Measurements from ENCODE around the gene ABCC9.

DNA sequence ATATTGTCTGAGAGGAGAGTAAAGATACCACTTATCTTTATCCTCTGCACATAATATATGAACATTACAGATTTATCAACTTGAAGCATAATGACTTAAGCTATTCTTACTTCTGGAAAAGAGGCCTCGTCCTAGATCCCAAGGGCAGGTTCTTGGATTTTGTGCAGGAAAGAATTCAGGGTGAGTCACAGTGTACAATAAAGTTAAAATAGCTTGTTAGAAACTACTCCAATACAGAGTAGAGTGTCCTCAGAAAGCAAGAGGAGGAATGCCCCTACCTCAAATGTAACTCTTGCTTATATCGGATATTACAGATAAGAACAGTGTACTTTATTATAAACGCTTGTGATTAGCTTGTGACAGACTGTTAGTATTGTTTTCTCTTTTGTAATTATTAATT lies 41.9 kb upstream of the ABCC9 start:
- TF ChIP-seq, protein P1, sequence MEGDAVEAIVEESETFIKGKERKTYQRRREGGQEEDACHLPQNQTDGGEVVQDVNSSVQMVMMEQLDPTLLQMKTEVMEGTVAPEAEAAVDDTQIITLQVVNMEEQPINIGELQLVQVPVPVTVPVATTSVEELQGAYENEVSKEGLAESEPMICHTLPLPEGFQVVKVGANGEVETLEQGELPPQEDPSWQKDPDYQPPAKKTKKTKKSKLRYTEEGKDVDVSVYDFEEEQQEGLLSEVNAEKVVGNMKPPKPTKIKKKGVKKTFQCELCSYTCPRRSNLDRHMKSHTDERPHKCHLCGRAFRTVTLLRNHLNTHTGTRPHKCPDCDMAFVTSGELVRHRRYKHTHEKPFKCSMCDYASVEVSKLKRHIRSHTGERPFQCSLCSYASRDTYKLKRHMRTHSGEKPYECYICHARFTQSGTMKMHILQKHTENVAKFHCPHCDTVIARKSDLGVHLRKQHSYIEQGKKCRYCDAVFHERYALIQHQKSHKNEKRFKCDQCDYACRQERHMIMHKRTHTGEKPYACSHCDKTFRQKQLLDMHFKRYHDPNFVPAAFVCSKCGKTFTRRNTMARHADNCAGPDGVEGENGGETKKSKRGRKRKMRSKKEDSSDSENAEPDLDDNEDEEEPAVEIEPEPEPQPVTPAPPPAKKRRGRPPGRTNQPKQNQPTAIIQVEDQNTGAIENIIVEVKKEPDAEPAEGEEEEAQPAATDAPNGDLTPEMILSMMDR (IDR thresholded peaks at IDR 0.05): no peak
- TF ChIP-seq EP300 (IDR thresholded peaks at IDR 0.05; ENCODE audit: borderline replicate concordance in 1 of 2, low read depth in 1 of 2, low read length in 1 of 2): no peak
- no peak for TF ChIP-seq YY1 (IDR thresholded peaks at IDR 0.05; ENCODE audit: low read depth)
- TF ChIP-seq, protein P2, sequence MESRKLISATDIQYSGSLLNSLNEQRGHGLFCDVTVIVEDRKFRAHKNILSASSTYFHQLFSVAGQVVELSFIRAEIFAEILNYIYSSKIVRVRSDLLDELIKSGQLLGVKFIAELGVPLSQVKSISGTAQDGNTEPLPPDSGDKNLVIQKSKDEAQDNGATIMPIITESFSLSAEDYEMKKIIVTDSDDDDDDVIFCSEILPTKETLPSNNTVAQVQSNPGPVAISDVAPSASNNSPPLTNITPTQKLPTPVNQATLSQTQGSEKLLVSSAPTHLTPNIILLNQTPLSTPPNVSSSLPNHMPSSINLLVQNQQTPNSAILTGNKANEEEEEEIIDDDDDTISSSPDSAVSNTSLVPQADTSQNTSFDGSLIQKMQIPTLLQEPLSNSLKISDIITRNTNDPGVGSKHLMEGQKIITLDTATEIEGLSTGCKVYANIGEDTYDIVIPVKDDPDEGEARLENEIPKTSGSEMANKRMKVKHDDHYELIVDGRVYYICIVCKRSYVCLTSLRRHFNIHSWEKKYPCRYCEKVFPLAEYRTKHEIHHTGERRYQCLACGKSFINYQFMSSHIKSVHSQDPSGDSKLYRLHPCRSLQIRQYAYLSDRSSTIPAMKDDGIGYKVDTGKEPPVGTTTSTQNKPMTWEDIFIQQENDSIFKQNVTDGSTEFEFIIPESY (IDR thresholded peaks at IDR 0.05; ENCODE audit: borderline replicate concordance, low read depth): no peak
- TF ChIP-seq POLR2AphosphoS5 (IDR thresholded peaks at IDR 0.05; ENCODE audit: low read depth, low read length): no peak
- no peak for TF ChIP-seq FOXJ3 (CRISPR knock-in tag; IDR thresholded peaks at IDR 0.05)
- TF ChIP-seq SIN3A (IDR thresholded peaks at IDR 0.05; ENCODE audit: borderline replicate concordance, low read depth, low read length): no peak
- no peak for TF ChIP-seq RAD21 (IDR thresholded peaks at IDR 0.05; ENCODE audit: low read length)
- TF ChIP-seq JUND (IDR thresholded peaks at IDR 0.05): no peak
- TF ChIP-seq RCOR1 (IDR thresholded peaks at IDR 0.05; ENCODE audit: low read length): no peak
- TF ChIP-seq TCF12 (IDR thresholded peaks at IDR 0.05): no peak
- TF ChIP-seq TEAD4 (IDR thresholded peaks at IDR 0.05; ENCODE audit: borderline replicate concordance, insufficient read depth): no peak
- no peak for TF ChIP-seq TAF1 (IDR thresholded peaks at IDR 0.05; ENCODE audit: borderline replicate concordance, low read depth, low read length)
